Measurements from ENCODE around the gene EHF. TPM values are rescaled to one million over a fixed set of nuclear protein-coding genes. Genes with fewer than 3 reads are reported as not detected.

Gene EHF
- total and polyA plus RNA-seq, 2 of the 13 experiments (the other 11 are each of a cell fraction or from before 2014, with no cell fraction given), result 0.04 to 0.46 TPM

DNA sequence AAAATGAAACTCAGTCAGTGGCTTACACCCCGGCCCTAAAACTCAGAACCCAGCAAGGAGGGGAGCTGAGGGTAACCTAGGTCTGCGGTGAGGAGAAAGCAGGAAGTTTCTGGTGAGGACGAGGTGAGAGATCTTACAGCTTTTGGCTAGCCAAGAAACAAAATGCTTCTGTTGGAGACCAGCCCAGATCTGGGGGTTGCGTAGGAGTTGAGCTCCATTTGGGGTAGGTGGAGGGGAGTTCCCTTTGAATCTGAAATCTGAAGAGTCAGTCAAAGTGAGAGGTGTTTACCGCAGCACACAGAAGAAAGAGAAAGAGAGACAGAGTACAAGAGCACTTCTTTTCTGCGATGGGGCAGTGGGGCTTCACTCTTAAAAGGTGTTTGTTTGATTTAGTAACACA, 29.6 kb downstream of the EHF start:
- no peak for FAIRE-seq
- no peaks in the 10 kb centered on the region for H3K9me3 ChIP-seq (ENCODE audit: low read length)
- H3K9ac ChIP-seq (ENCODE audit: insufficient read depth, low read depth, low read length), result no peak overlapping the region
- intact Hi-C loops (cut with micrococcal nuclease; ENCODE audit: unreplicated experiment) (loop anchor here (10.0 kb wide), 1 partner anchor 744 kb away; no protein-coding TSS in a partner anchor), in situ Hi-C loops (cut with HindIII; ENCODE audit: extremely low pct_ligation_motif_present, low pct_unique_long_range_greater_than_20kb) (loop anchor here (10.0 kb wide), 1 partner anchor 46 kb away; no protein-coding TSS in a partner anchor)
- H3K27me3 ChIP-seq (ENCODE audit: control insufficient read depth in 1 of 2, insufficient read depth in 2 of 2, low read length in 2 of 2), result no peaks in the 10 kb centered on the region
- POLR2A ChIA-PET, result interaction anchor here (1.7 kb wide), 1 partner anchor 50 kb away, joined by 7 read pairs; no protein-coding TSS in a partner anchor
- WGBS (ENCODE audit: low lambda C conversion rate), result 98% methylated on average over 6 of the region's 6 CpGs
- no TSS peak for BruUV-seq (replicated peaks)
- H4K20me1 ChIP-seq (ENCODE audit: insufficient read depth, low read length), result no peaks in the 10 kb centered on the region
- H3K4me3 ChIP-seq (replicated peaks in 1 of 3; ENCODE audit: insufficient read depth in 1 of 3, low read depth in 2 of 3, low read length in 3 of 3), result no peak overlapping the region
- H3K79me2 ChIP-seq (ENCODE audit: insufficient read depth, low read length), result no peaks in the 10 kb centered on the region
- no peak for DNase-seq (ENCODE audit: low spot score)
- H3K4me2 ChIP-seq (ENCODE audit: low read depth, low read length), result no peak overlapping the region
- H3K36me3 ChIP-seq (replicated peaks in 1 of 2; ENCODE audit: control insufficient read depth in 1 of 2, insufficient read depth in 2 of 2, low read length in 2 of 2), result no peaks in the 10 kb centered on the region
- CTCF ChIA-PET (ENCODE audit: low intra/inter-chr PET ratio, low total read pairs), result no interaction called here
- H3K27ac ChIP-seq (ENCODE audit: extremely low read length, insufficient read depth, low read length), result no peak overlapping the region
- no peak for TF ChIP-seq POLR2AphosphoS2 (IDR thresholded peaks at IDR 0.05; ENCODE audit: low read depth, low read length)
- TF ChIP-seq, protein P1, sequence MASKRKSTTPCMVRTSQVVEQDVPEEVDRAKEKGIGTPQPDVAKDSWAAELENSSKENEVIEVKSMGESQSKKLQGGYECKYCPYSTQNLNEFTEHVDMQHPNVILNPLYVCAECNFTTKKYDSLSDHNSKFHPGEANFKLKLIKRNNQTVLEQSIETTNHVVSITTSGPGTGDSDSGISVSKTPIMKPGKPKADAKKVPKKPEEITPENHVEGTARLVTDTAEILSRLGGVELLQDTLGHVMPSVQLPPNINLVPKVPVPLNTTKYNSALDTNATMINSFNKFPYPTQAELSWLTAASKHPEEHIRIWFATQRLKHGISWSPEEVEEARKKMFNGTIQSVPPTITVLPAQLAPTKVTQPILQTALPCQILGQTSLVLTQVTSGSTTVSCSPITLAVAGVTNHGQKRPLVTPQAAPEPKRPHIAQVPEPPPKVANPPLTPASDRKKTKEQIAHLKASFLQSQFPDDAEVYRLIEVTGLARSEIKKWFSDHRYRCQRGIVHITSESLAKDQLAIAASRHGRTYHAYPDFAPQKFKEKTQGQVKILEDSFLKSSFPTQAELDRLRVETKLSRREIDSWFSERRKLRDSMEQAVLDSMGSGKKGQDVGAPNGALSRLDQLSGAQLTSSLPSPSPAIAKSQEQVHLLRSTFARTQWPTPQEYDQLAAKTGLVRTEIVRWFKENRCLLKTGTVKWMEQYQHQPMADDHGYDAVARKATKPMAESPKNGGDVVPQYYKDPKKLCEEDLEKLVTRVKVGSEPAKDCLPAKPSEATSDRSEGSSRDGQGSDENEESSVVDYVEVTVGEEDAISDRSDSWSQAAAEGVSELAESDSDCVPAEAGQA (IDR thresholded peaks at IDR 0.05; ENCODE audit: low read depth), result no peak
- TF ChIP-seq, protein P1 (CRISPR knock-in tag; IDR thresholded peaks at IDR 0.05; ENCODE audit: borderline replicate concordance), result no peak
- no peak for TF ChIP-seq ZNF768 (CRISPR knock-in tag; IDR thresholded peaks at IDR 0.05)
- TF ChIP-seq ZNF720 (CRISPR knock-in tag; IDR thresholded peaks at IDR 0.05), result no peak
- no peak for TF ChIP-seq BRD4 (CRISPR knock-in tag; IDR thresholded peaks at IDR 0.05)
- no peak for TF ChIP-seq ZNF552 (CRISPR knock-in tag; IDR thresholded peaks at IDR 0.05; ENCODE audit: borderline replicate concordance)
- no peak for TF ChIP-seq ATF1 (CRISPR knock-in tag; IDR thresholded peaks at IDR 0.05)
- TF ChIP-seq, protein P2, sequence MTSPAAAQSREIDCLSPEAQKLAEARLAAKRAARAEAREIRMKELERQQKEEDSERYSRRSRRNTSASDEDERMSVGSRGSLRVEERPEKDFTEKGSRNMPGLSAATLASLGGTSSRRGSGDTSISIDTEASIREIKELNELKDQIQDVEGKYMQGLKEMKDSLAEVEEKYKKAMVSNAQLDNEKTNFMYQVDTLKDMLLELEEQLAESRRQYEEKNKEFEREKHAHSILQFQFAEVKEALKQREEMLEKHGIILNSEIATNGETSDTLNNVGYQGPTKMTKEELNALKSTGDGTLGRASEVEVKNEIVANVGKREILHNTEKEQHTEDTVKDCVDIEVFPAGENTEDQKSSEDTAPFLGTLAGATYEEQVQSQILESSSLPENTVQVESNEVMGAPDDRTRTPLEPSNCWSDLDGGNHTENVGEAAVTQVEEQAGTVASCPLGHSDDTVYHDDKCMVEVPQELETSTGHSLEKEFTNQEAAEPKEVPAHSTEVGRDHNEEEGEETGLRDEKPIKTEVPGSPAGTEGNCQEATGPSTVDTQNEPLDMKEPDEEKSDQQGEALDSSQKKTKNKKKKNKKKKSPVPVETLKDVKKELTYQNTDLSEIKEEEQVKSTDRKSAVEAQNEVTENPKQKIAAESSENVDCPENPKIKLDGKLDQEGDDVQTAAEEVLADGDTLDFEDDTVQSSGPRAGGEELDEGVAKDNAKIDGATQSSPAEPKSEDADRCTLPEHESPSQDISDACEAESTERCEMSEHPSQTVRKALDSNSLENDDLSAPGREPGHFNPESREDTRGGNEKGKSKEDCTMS (CRISPR knock-in tag; conservative IDR thresholded peaks at IDR 0.05), result no peak
- TF ChIP-seq KLF6 (CRISPR knock-in tag; IDR thresholded peaks at IDR 0.05), result no peak
- TF ChIP-seq, protein P3, sequence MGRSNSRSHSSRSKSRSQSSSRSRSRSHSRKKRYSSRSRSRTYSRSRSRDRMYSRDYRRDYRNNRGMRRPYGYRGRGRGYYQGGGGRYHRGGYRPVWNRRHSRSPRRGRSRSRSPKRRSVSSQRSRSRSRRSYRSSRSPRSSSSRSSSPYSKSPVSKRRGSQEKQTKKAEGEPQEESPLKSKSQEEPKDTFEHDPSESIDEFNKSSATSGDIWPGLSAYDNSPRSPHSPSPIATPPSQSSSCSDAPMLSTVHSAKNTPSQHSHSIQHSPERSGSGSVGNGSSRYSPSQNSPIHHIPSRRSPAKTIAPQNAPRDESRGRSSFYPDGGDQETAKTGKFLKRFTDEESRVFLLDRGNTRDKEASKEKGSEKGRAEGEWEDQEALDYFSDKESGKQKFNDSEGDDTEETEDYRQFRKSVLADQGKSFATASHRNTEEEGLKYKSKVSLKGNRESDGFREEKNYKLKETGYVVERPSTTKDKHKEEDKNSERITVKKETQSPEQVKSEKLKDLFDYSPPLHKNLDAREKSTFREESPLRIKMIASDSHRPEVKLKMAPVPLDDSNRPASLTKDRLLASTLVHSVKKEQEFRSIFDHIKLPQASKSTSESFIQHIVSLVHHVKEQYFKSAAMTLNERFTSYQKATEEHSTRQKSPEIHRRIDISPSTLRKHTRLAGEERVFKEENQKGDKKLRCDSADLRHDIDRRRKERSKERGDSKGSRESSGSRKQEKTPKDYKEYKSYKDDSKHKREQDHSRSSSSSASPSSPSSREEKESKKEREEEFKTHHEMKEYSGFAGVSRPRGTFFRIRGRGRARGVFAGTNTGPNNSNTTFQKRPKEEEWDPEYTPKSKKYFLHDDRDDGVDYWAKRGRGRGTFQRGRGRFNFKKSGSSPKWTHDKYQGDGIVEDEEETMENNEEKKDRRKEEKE (IDR thresholded peaks at IDR 0.05), result no peak
- no peak for TF ChIP-seq ZNF530 (CRISPR knock-in tag; IDR thresholded peaks at IDR 0.05; ENCODE audit: low read depth)
- TF ChIP-seq NCOA1 (CRISPR knock-in tag; IDR thresholded peaks at IDR 0.05), result no peak
- no peak for TF ChIP-seq KDM3A (CRISPR knock-in tag; IDR thresholded peaks at IDR 0.05; ENCODE audit: low read depth)
- peaks cover 53% of the 10 kb centered on the region for H3K4me1 ChIP-seq (ENCODE audit: insufficient read depth, low read length)
- no peak overlapping the region for H2AFZ ChIP-seq (ENCODE audit: low read length)
- no peak for ATAC-seq

Data from HepG2 (cell line).